Stomach (tissue), 9 donors: ENCODE data around the gene MTHFSD. TPM values are rescaled to one million over a fixed set of nuclear protein-coding genes. Genes with fewer than 3 reads are reported as not detected.

Source experiments
- DNase-seq, 2 donors: peaks; one replicate each; pipeline versions ENCODE4 v3.0.0 to v3.0.0-alpha.2; 2013 to 2019
- H3K27ac ChIP-seq, 5 donors: fragments of 200-600 bp in 4 of 5; sonication (generic) in 4 of 5; one replicate each; pipeline ENCODE4 v1.5.1; 2013 to 2019; ENCODE audit warnings: mild to moderate bottlenecking in 1 of 5, moderate library complexity in 1 of 5
- H3K27me3 ChIP-seq, 3 donors: fragments of 200-600 bp; sonication (generic); one replicate each; pipeline ENCODE4 v1.5.1; 2017 to 2019; ENCODE audit warnings: mixed run types in 1 of 3
- H3K36me3 ChIP-seq, 4 donors: fragments of 200-600 bp; sonication (generic); 1 replicate in 3 of 4; 2 replicates in 1 of 4; pipeline ENCODE4 v1.5.1; 2016 to 2019
- H3K4me1 ChIP-seq, 4 donors: fragments of 200-600 bp; sonication (generic); one replicate each; pipeline ENCODE4 v1.5.1; 2016 to 2019
- H3K4me3 ChIP-seq, 4 donors: fragments of 200-600 bp; sonication (generic) in 3 of 4; one replicate each; pipeline ENCODE4 v1.5.1; 2016 to 2019; ENCODE audit warnings: mild to moderate bottlenecking in 1 of 4
- H3K9me3 ChIP-seq, 4 donors: fragments of 200-600 bp; sonication (generic); one replicate each; pipeline ENCODE4 v1.5.1; 2016 to 2019
- CTCF ChIP-seq, 7 experiments: fragments of 450-650 bp in 4 of 7; fragments of 200-600 bp in 3 of 7; sonication (generic) in 3 of 7; IDR thresholded peaks; one replicate each; pipeline ENCODE4 v1.5.1; 2016 to 2019; ENCODE audit warnings: antibody characterized with exemption in 7 of 7, control low read depth in 2 of 7, mild to moderate bottlenecking in 1 of 7
- EP300 ChIP-seq: sonication (generic); formaldehyde crosslinking; IDR thresholded peaks from one replicate; pipeline ENCODE4 v1.6.1; 2017; ENCODE audit warnings: antibody characterized with exemption
- POLR2A ChIP-seq, 4 donors: fragments of 450-650 bp; IDR thresholded peaks; one replicate each; pipeline ENCODE4 v1.6.1; 2016; ENCODE audit warnings: antibody characterized with exemption in 4 of 4, control low read depth in 2 of 4, mild to moderate bottlenecking in 1 of 4, moderate library complexity in 1 of 4
- POLR2AphosphoS5 ChIP-seq, 3 donors: sonication (generic); formaldehyde crosslinking; IDR thresholded peaks; one replicate each; pipeline ENCODE4 v1.6.1; 2016; ENCODE audit warnings: antibody characterized with exemption in 3 of 3
- WGBS, 5 donors: extraction: QIAGEN DNeasy Blood & Tissue Kit in 3 of 5; methylation state at CpG; one replicate each; pipeline versions ENCODE4 v1.1.5 to v1.1.7; 2013 to 2018; 5-methylcytosine and 5-hydroxymethylcytosine counted together
- intact Hi-C: fragments of 100-400 bp; cut with DNase I; formaldehyde crosslinking; loops from one replicate; pipeline ENCODE4 v1.15.1; 2023; ENCODE audit warnings: low total_unique reads
- polyA plus RNA-seq, 3 donors: library from polyadenylated mRNA; stranded (reverse); fragments of 200-250 nt; gene quantifications; one replicate each; pipeline ENCODE4 v1.2.3, GENCODE V29; 2013
- total RNA-seq, 5 donors: library from RNA; depleted of rRNA; stranded (reverse); fragments of >200 nt; gene quantifications; one replicate each; pipeline versions ENCODE4 v1.1.0 to v1.2.3, GENCODE V29; 2014 to 2016
- donor health status: healthy with polysubstance abuse.
- donor health status: Bipolar disorder and iron deficiency.
- donor health status: healthy.

MTHFSD gene
- total and polyA plus RNA-seq, 8 donors = 3.5 to 23.1 (median 7.7) TPM

GRCh38 chr16:86557587-86557986, 2.6 kb upstream of the MTHFSD start:
- no peak overlapping the region for H3K27ac ChIP-seq
- H3K27me3 ChIP-seq = peaks cover 0 to 56% (median 9%) of the 10 kb centered on the region in 3 donors
- H3K9me3 ChIP-seq = no peaks in the 10 kb centered on the region
- TF ChIP-seq CTCF (IDR thresholded peaks at IDR 0.05) (no peak), POLR2AphosphoS5 (IDR thresholded peaks at IDR 0.05) (no peak), EP300 (no peak), POLR2A (IDR thresholded peaks at IDR 0.05) (no peak)
- no peak overlapping the region for H3K4me3 ChIP-seq
- 23 to 60% (median 56%) methylated on average over 4 of the region's 4 CpGs for WGBS, 5 donors
- H3K4me1 ChIP-seq = peaks cover 8 to 35% (median 27%) of the 10 kb centered on the region in 4 donors
- H3K36me3 ChIP-seq = peaks cover 0 to 4% (median 0%) of the 10 kb centered on the region in 4 donors
- intact Hi-C loops = no loop called here
- DNase-seq = no peak

GRCh38 chr16:86556576-86556975, 1.5 kb upstream of the MTHFSD start:
- 65 to 82% (median 78%) methylated on average over 5 of the region's 5 CpGs for WGBS, 5 donors
- H3K27me3 ChIP-seq = peaks cover 0 to 47% (median 9%) of the 10 kb centered on the region in 3 donors
- no peak for DNase-seq
- H3K27ac ChIP-seq = no peak overlapping the region
- H3K4me1 ChIP-seq = peaks cover 8 to 38% (median 27%) of the 10 kb centered on the region in 4 donors
- TF ChIP-seq CTCF (IDR thresholded peaks at IDR 0.05) (no peak), POLR2A (IDR thresholded peaks at IDR 0.05) (no peak), POLR2AphosphoS5 (IDR thresholded peaks at IDR 0.05) (no peak), EP300 (no peak)
- no peaks in the 10 kb centered on the region for H3K9me3 ChIP-seq
- H3K4me3 ChIP-seq = no peak overlapping the region
- peaks cover 0 to 12% (median 9%) of the 10 kb centered on the region in 4 donors for H3K36me3 ChIP-seq
- intact Hi-C loops = no loop called here

GRCh38 chr16:86555704-86556075, 655 bp upstream of the MTHFSD start:
- intact Hi-C loops = no loop called here
- peaks cover 0 to 38% (median 5%) of the 10 kb centered on the region in 3 donors for H3K27me3 ChIP-seq
- TF ChIP-seq EP300 (no peak), CTCF (IDR thresholded peaks at IDR 0.05) (no peak), POLR2AphosphoS5 (IDR thresholded peaks at IDR 0.05) (no peak)
- H3K27ac ChIP-seq = peak overlapping the region in 4 of 5 donors; percentile 83 to 94 (median 91)
- H3K4me1 ChIP-seq = peaks cover 8 to 38% (median 27%) of the 10 kb centered on the region in 4 donors
- no peak for DNase-seq
- peak overlapping the region; percentile 60 to 84 (median 75) for H3K4me3 ChIP-seq
- H3K9me3 ChIP-seq = no peaks in the 10 kb centered on the region
- H3K36me3 ChIP-seq = peaks cover 0 to 21% (median 18%) of the 10 kb centered on the region in 4 donors
- 26 to 37% (median 33%) methylated on average over 16 to 17 of the region's 17 CpGs for WGBS, 5 donors

- intact Hi-C loops = no loop called here
- DNase-seq = no peak
- Histone ChIP-seq H3K9me3 (no peaks in the 10 kb centered on the region), H3K4me3 (peak overlapping the region; percentile 60 to 84 (median 75)), H3K27ac (peak overlapping the region; percentile 83 to 94 (median 90)), H3K27me3 (peaks cover 0 to 26% (median 0%) of the 10 kb centered on the region in 3 donors), H3K4me1 (peaks cover 8 to 38% (median 27%) of the 10 kb centered on the region in 4 donors), H3K36me3 (peaks cover 1 to 33% (median 29%) of the 10 kb centered on the region in 4 donors)
- 4 to 8% (median 6%) methylated on average over 10 of the region's 10 CpGs for WGBS, 5 donors
- TF ChIP-seq CTCF (IDR thresholded peaks at IDR 0.05) = no peak
- TF ChIP-seq POLR2AphosphoS5 (IDR thresholded peaks at IDR 0.05) = no peak
- TF ChIP-seq EP300 = no peak
- no peak for TF ChIP-seq POLR2A (IDR thresholded peaks at IDR 0.05)
Measured at GRCh38 chr16:86554599-86554916, 477 bp downstream of the MTHFSD start.
